Sigmoid colon (tissue), 7 donors: ENCODE measurements around the gene CDK5RAP3. TPM values are rescaled to one million over a fixed set of nuclear protein-coding genes. Genes with fewer than 3 reads are reported as not detected.
"Not testable (repeated sequence)": the region's sequence is repeated elsewhere in the genome, so short reads cannot be mapped to it uniquely, and the experiment has no call there.

ENCODE experiments used
- DNase-seq: peaks from one replicate; pipeline ENCODE4 v3.0.0-alpha.2; 2019
- H3K27ac ChIP-seq, 4 donors: fragments of 200-600 bp; sonication (generic); one replicate each; pipeline ENCODE4 v1.5.1; 2016 to 2019; ENCODE audit warnings: mild to moderate bottlenecking in 1 of 4
- H3K27me3 ChIP-seq, 3 donors: fragments of 200-600 bp; sonication (generic); one replicate each; pipeline ENCODE4 v1.5.1; 2019; ENCODE audit warnings: mild to moderate bottlenecking in 1 of 3
- H3K36me3 ChIP-seq, 4 donors: fragments of 200-600 bp; sonication (generic); one replicate each; pipeline ENCODE4 v1.5.1; 2016 to 2019
- H3K4me1 ChIP-seq, 4 donors: fragments of 200-600 bp; sonication (generic); one replicate each; pipeline ENCODE4 v1.5.1; 2017 to 2019
- H3K4me3 ChIP-seq, 4 donors: fragments of 200-600 bp; sonication (generic); one replicate each; pipeline ENCODE4 v1.5.1; 2017 to 2019; ENCODE audit warnings: mild to moderate bottlenecking in 2 of 4, moderate library complexity in 1 of 4
- H3K9me3 ChIP-seq, 4 donors: fragments of 200-600 bp in 3 of 4; sonication (generic) in 3 of 4; one replicate each; pipeline versions ENCODE4 v1.5.1 to v1.6.1; 2013 to 2019
- EP300 ChIP-seq, 4 donors: sonication (generic); formaldehyde crosslinking; IDR thresholded peaks; one replicate each; pipeline ENCODE4 v1.6.1; 2017; ENCODE audit warnings: antibody characterized with exemption in 4 of 4
- POLR2A ChIP-seq, 2 donors: fragments of 450-650 bp; IDR thresholded peaks; one replicate each; pipeline ENCODE4 v1.6.1; 2016; ENCODE audit warnings: antibody characterized with exemption in 2 of 2, mild to moderate bottlenecking in 2 of 2, moderate library complexity in 2 of 2
- POLR2AphosphoS5 ChIP-seq, 4 donors: sonication (generic); formaldehyde crosslinking; IDR thresholded peaks; one replicate each; pipeline ENCODE4 v1.6.1; 2017; ENCODE audit warnings: antibody characterized with exemption in 4 of 4
- WGBS, 2 donors: extraction: QIAGEN DNeasy Blood & Tissue Kit; methylation state at CpG; one replicate each; pipeline ENCODE4 v1.1.7; 2013; 5-methylcytosine and 5-hydroxymethylcytosine counted together
- intact Hi-C: fragments of 100-400 bp; cut with DNase I; formaldehyde crosslinking; loops from one replicate; pipeline ENCODE4 v1.15.1; 2023
- polyA plus RNA-seq, 3 donors: library from polyadenylated mRNA; stranded (reverse); fragments of 200-250 nt; gene quantifications; one replicate each; pipeline ENCODE4 v1.2.3, GENCODE V29; 2013
- total RNA-seq, 4 donors: library from RNA; depleted of rRNA; stranded (reverse); fragments of >200 nt; gene quantifications; one replicate each; pipeline ENCODE4 v1.1.0, GENCODE V29; 2016
- TF ChIP-seq, protein P1 (sequence below), 4 experiments: fragments of 450-650 bp in 3 of 4; fragments of 200-600 bp in 1 of 4; IDR thresholded peaks; one replicate each; pipeline ENCODE4 v1.5.1; 2016 to 2019; ENCODE audit warnings: antibody characterized with exemption in 4 of 4, mild to moderate bottlenecking in 3 of 4, moderate library complexity in 2 of 4
- donor health status: healthy with polysubstance abuse.
- donor health status: Bipolar disorder and iron deficiency.
- donor health status: healthy.

CDK5RAP3 gene
- total and polyA plus RNA-seq, 7 donors: 43.5 to 200 (median 71.5) TPM

- Histone ChIP-seq H3K4me1 (peaks cover 0 to 12% (median 11%) of the 10 kb centered on the region in 4 donors), H3K27me3 (peaks cover 4 to 63% (median 22%) of the 10 kb centered on the region in 3 donors), H3K36me3 (no peaks in the 10 kb centered on the region), H3K9me3 (no peaks in the 10 kb centered on the region), H3K27ac (no peak overlapping the region), H3K4me3 (no peak overlapping the region)
- DNase-seq: no peak
- WGBS, 2 donors: 82 to 83% methylated on average over 6 of the region's 6 CpGs
- TF ChIP-seq EP300 (IDR thresholded peaks at IDR 0.05) (no peak), POLR2A (IDR thresholded peaks at IDR 0.05) (no peak), POLR2AphosphoS5 (IDR thresholded peaks at IDR 0.05) (no peak)
- TF ChIP-seq, protein P1, sequence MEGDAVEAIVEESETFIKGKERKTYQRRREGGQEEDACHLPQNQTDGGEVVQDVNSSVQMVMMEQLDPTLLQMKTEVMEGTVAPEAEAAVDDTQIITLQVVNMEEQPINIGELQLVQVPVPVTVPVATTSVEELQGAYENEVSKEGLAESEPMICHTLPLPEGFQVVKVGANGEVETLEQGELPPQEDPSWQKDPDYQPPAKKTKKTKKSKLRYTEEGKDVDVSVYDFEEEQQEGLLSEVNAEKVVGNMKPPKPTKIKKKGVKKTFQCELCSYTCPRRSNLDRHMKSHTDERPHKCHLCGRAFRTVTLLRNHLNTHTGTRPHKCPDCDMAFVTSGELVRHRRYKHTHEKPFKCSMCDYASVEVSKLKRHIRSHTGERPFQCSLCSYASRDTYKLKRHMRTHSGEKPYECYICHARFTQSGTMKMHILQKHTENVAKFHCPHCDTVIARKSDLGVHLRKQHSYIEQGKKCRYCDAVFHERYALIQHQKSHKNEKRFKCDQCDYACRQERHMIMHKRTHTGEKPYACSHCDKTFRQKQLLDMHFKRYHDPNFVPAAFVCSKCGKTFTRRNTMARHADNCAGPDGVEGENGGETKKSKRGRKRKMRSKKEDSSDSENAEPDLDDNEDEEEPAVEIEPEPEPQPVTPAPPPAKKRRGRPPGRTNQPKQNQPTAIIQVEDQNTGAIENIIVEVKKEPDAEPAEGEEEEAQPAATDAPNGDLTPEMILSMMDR (IDR thresholded peaks at IDR 0.05): no peak
- intact Hi-C loops: no loop called here
These were observed 43.1 kb downstream of the CDK5RAP3 start for GRCh38 chr17:48013876-48014594.

DNA sequence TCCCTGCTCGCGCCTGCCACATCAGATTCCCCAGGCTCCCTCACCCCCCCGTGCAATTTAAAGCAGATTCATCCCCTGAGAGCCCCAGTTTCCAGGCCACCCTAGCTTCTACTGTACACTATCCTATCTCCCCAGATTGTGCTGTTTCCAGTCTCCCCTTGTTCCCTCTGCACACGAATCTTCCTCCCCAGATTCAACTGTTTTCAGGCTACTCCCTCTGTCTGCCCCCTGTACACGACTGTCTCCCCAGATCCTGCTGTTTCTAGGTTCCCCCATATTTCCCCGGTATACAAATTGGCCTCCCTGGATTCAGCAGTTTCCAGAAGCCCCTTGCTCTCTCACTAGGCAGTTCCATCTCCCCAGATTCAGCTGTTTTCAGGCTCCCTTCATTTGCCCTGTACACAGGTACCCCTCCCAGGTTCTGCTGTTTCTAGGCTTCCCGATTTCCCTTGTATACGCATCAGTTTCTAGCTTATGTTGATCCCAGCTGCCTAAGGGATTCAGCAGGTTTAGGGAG lies 43.7 kb downstream of the CDK5RAP3 start:
- WGBS, 2 donors: 70 to 76% methylated on average over 8 of the region's 8 CpGs
- TF ChIP-seq POLR2AphosphoS5 (IDR thresholded peaks at IDR 0.05): no peak
- Histone ChIP-seq H3K9me3 (no peaks in the 10 kb centered on the region), H3K36me3 (no peaks in the 10 kb centered on the region), H3K4me3 (no peak overlapping the region), H3K27ac (no peak overlapping the region), H3K4me1 (peaks cover 0 to 12% (median 11%) of the 10 kb centered on the region in 4 donors), H3K27me3 (peaks cover 4 to 57% (median 22%) of the 10 kb centered on the region in 3 donors)
- DNase-seq: no peak
- intact Hi-C loops: no loop called here

DNA sequence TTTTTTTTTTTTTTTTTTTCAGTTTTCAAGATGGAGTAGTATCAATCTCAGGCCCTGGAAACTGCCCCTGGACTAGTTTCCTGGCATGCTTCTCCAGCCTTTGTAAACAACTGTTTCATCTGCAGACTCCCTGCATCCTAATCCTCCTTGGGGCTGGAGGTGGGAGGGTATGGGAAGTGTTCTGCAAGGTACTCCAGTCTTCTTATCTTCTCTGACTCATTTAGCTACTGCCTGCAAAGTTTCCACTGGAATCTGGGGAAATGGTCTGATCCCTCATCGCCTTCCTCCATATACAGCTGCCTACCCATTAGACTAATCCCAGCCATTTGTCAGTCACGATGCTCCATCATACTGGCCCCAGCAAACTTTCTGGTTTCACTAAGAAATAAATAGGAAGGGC lies 45.2 kb downstream of the CDK5RAP3 start:
- Histone ChIP-seq H3K9me3 (no peaks in the 10 kb centered on the region), H3K27ac (no peak overlapping the region), H3K4me3 (no peak overlapping the region), H3K4me1 (peaks cover 0 to 12% (median 11%) of the 10 kb centered on the region in 4 donors), H3K36me3 (no peaks in the 10 kb centered on the region), H3K27me3 (peaks cover 4 to 46% (median 18%) of the 10 kb centered on the region in 3 donors)
- WGBS, 2 donors: 83 to 92% methylated on average over 2 of the region's 2 CpGs
- TF ChIP-seq POLR2AphosphoS5 (IDR thresholded peaks at IDR 0.05): no peak
- TF ChIP-seq EP300 (IDR thresholded peaks at IDR 0.05): no peak
- no peak for TF ChIP-seq POLR2A (IDR thresholded peaks at IDR 0.05)
- TF ChIP-seq, protein P1 (IDR thresholded peaks at IDR 0.05): no peak
- DNase-seq: no peak
- intact Hi-C loops: no loop called here

GRCh38 chr17:48017817-48018158 lies 46.9 kb downstream of the CDK5RAP3 start:
- H3K27ac ChIP-seq, H3K4me1 ChIP-seq, H3K9me3 ChIP-seq, H3K4me3 ChIP-seq, DNase-seq, H3K36me3 ChIP-seq: not testable (repeated sequence)
- H3K27me3 ChIP-seq: peaks cover 0 to 32% (median 4%) of the 10 kb centered on the region in 3 donors
- 88 to 93% methylated on average over 4 of the region's 4 CpGs for WGBS, 2 donors
- intact Hi-C loops: loop anchor here (1.0 kb wide), 2 partner anchors 39 to 68 kb away; no protein-coding TSS in a partner anchor

DNA sequence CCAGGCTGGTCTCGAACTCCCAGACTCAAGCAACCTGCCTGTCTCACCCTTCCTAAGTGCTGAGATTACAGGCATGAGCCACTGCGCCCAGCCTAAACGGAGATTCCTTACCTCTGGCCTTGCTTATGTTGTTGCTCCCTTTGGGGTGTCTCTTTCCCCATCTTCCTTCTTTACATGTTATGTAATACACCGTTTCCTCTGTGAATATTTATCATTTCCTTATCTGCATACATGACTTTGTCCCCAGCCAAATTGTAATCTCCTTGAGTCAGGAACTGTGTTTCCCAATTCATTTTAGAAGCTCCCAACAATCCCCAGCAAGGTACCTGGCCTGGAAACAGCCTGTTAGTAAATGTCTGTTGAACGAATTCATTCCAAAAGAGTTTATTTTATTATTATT lies 51.0 kb downstream of the CDK5RAP3 start:
- Histone ChIP-seq H3K9me3 (no peaks in the 10 kb centered on the region), H3K4me3 (no peak overlapping the region), H3K36me3 (no peaks in the 10 kb centered on the region), H3K4me1 (peaks cover 0 to 39% (median 38%) of the 10 kb centered on the region in 4 donors), H3K27me3 (peaks cover 0 to 14% (median 7%) of the 10 kb centered on the region in 3 donors), H3K27ac (no peak overlapping the region)
- intact Hi-C loops: loop anchor here (5.0 to 10.0 kb wide), 3 partner anchors 125 to 593 kb away; partner anchors contain the start of genes HOXB7, HOXB8, SCRN2 and SP2
- TF ChIP-seq, protein P1 (IDR thresholded peaks at IDR 0.05): no peak
- TF ChIP-seq POLR2A (IDR thresholded peaks at IDR 0.05): no peak
- TF ChIP-seq EP300 (IDR thresholded peaks at IDR 0.05): no peak
- no peak for TF ChIP-seq POLR2AphosphoS5 (IDR thresholded peaks at IDR 0.05)
- DNase-seq: no peak
- 60 to 75% methylated on average over 5 of the region's 5 CpGs for WGBS, 2 donors
